Endothelial cell of umbilical vein (primary cell): ENCODE data around the gene TREX2. TPM values are rescaled to one million over a fixed set of nuclear protein-coding genes. Genes with fewer than 3 reads are reported as not detected.

Source experiments
- BruUV-seq: library from RNA; stranded (reverse); fragments of 400-500 nt; replicated peaks from 2 replicates; lab custom pipeline; 2021; lab: Mats Ljungman, UMichigan
- CTCF ChIA-PET: fragments of 300-600, 350-600 bp; sonication (Branson Sonifier 250); formaldehyde crosslinking; loops from one replicate; lab custom pipeline; 2021; ENCODE audit warnings: antibody characterized with exemption, inconsistent platforms; lab: Charles Lee
- POLR2A ChIA-PET: fragments of 300-600, 350-600 bp; sonication (Branson Sonifier 250); formaldehyde crosslinking; loops from one replicate; lab custom pipeline; 2021; ENCODE audit warnings: antibody characterized with exemption, inconsistent platforms; lab: Charles Lee
- DNase-seq: peaks from one replicate; pipeline ENCODE4 v3.0.0-alpha.2; 2011; ENCODE audit warnings: low read depth, low spot score
- FAIRE-seq: peaks from 2 replicates; lab custom pipeline; 2011; peaks lifted over from hg19 to GRCh38; lab: Jason Lieb, UNC
- H2AFZ ChIP-seq: 2 replicates; pipeline ENCODE4 v1.6.0; 2012; ENCODE audit warnings: low read depth, low read length, control low read depth, inconsistent platforms
- H3K27ac ChIP-seq: 2 replicates; pipeline ENCODE4 v1.5.1; 2011; ENCODE audit warnings: low read depth, mild to moderate bottlenecking, control low read depth, low read length, moderate library complexity; ENCODE audit not compliant: insufficient read depth
- H3K27me3 ChIP-seq, 2 experiments: 2 replicates each; pipeline versions ENCODE4 v1.6.0 to v1.6.1; 2011; ENCODE audit warnings: low read length in 2 of 2, mixed read lengths in 1 of 2; ENCODE audit not compliant: control insufficient read depth in 2 of 2, insufficient read depth in 2 of 2
- H3K36me3 ChIP-seq, 2 experiments: 2 replicates in 1 of 2; 3 replicates in 1 of 2; pipeline ENCODE4 v1.5.1; 2011; ENCODE audit warnings: low read length in 2 of 2, mild to moderate bottlenecking in 1 of 2, moderate library complexity in 1 of 2; ENCODE audit not compliant: control insufficient read depth in 2 of 2, insufficient read depth in 2 of 2; ENCODE audit errors: extremely low read depth in 1 of 2
- H3K4me1 ChIP-seq: 3 replicates; pipeline ENCODE4 v1.5.1; 2011; ENCODE audit warnings: mild to moderate bottlenecking, low read length; ENCODE audit not compliant: control insufficient read depth, insufficient read depth; ENCODE audit errors: extremely low read depth
- H3K4me2 ChIP-seq: 2 replicates; pipeline ENCODE4 v1.6.1; 2011; ENCODE audit warnings: low read length, control low read depth, mixed read lengths; ENCODE audit not compliant: insufficient read depth
- H3K4me3 ChIP-seq, 3 experiments: fragments of 200-600 bp in 1 of 3; sonication (generic), shearing (Covaris generic) in 1 of 3; replicated peaks in 1 of 3; 2 replicates each; pipeline ENCODE4 v1.5.1; 2011 to 2016; ENCODE audit warnings: control low read depth in 3 of 3, low read length in 3 of 3, mild to moderate bottlenecking in 2 of 3, inconsistent platforms in 1 of 3, low read depth in 1 of 3, moderate library complexity in 1 of 3; ENCODE audit not compliant: insufficient read depth in 1 of 3
- H3K79me2 ChIP-seq: 2 replicates; pipeline ENCODE4 v1.6.0; 2012; ENCODE audit warnings: low read length, inconsistent platforms; ENCODE audit not compliant: control insufficient read depth, insufficient read depth
- H3K9ac ChIP-seq: replicated peaks from 2 replicates; pipeline ENCODE3; 2011; ENCODE audit warnings: low read length, control low read depth; ENCODE audit not compliant: insufficient read depth; ENCODE audit errors: extremely low read depth
- H3K9me1 ChIP-seq: replicated peaks from 3 replicates; pipeline ENCODE4 v1.6.0; 2011; ENCODE audit warnings: mild to moderate bottlenecking, low read length; ENCODE audit not compliant: control insufficient read depth, insufficient read depth; ENCODE audit errors: extremely low read depth
- H3K9me3 ChIP-seq: replicated peaks from 2 replicates; pipeline ENCODE4 v1.5.1; 2012; ENCODE audit warnings: low read length, inconsistent platforms; ENCODE audit not compliant: control insufficient read depth, insufficient read depth
- H4K20me1 ChIP-seq: replicated peaks from 2 replicates; pipeline ENCODE3; 2011; ENCODE audit warnings: mild to moderate bottlenecking, low read length; ENCODE audit not compliant: control insufficient read depth, insufficient read depth; ENCODE audit errors: extremely low read depth
- EZH2 ChIP-seq: IDR thresholded peaks from 2 replicates; pipeline ENCODE4 v1.6.1; 2012; ENCODE audit warnings: borderline replicate concordance, low read depth, mild to moderate bottlenecking, moderate library complexity, low read length, inconsistent platforms; ENCODE audit not compliant: severe bottlenecking
- FOS ChIP-seq: IDR thresholded peaks from 2 replicates; pipeline ENCODE4 v1.6.1; 2011; ENCODE audit warnings: mild to moderate bottlenecking, low read length, moderate library complexity, borderline replicate concordance; ENCODE audit not compliant: insufficient read depth
- GATA2 ChIP-seq: IDR thresholded peaks from 2 replicates; pipeline ENCODE4 v1.7.0; 2011; ENCODE audit warnings: low read depth, mild to moderate bottlenecking, moderate library complexity, mixed read lengths, low read length; ENCODE audit not compliant: insufficient read length, insufficient read depth
- JUN ChIP-seq: IDR thresholded peaks from 2 replicates; pipeline ENCODE4 v1.6.1; 2011; ENCODE audit warnings: borderline replicate concordance, low read depth; ENCODE audit not compliant: insufficient read length, insufficient read depth
- MYC ChIP-seq: IDR thresholded peaks from one replicate; pipeline ENCODE4 v1.6.1; 2011; ENCODE audit warnings: mild to moderate bottlenecking, low read depth, low read length
- POLR2A ChIP-seq: IDR thresholded peaks from 2 replicates; pipeline ENCODE4 v1.6.1; 2012; ENCODE audit warnings: low read depth, mild to moderate bottlenecking, control low read depth, low read length
- POLR2AphosphoS5 ChIP-seq: IDR thresholded peaks from 2 replicates; pipeline ENCODE4 v1.6.1; 2012; ENCODE audit warnings: low read depth, mild to moderate bottlenecking, control low read depth, low read length, moderate library complexity; ENCODE audit not compliant: insufficient read depth
- dilution Hi-C: fragments of 300-500 bp; cut with MboI; formaldehyde crosslinking; loops from one replicate; pipeline ENCODE4 v1.15.0; 2019; ENCODE audit warnings: low sequenced_read_pairs; ENCODE audit not compliant: extremely low pct_ligation_motif_present
- intact Hi-C: fragments of 100-400 bp; cut with micrococcal nuclease; formaldehyde crosslinking; loops from one replicate; pipeline ENCODE4 v1.10.0; 2022
- polyA plus RNA-seq, 4 experiments: library from polyadenylated mRNA; depleted of rRNA in 3 of 4; stranded (reverse) in 3 of 4; unstranded in 1 of 4; fragments of >200 nt; gene quantifications; 2 replicates each; pipeline versions ENCODE4 v1.2.1 to v1.2.3, GENCODE V29; 2011 to 2012; ENCODE audit warnings: missing spikeins in 1 of 4
- total RNA-seq: library from RNA; stranded (reverse); gene quantifications from 2 replicates; pipeline ENCODE4 v1.2.3, GENCODE V29; 2021
- TF ChIP-seq, protein P1 (sequence below), 2 donors: IDR thresholded peaks; 1 replicate in 1 of 2; 2 replicates in 1 of 2; pipeline ENCODE4 v1.5.1; 2011; ENCODE audit warnings: low read length in 2 of 2, mild to moderate bottlenecking in 2 of 2, moderate library complexity in 2 of 2, control low read depth in 1 of 2, inconsistent platforms in 1 of 2, low read depth in 1 of 2; ENCODE audit not compliant: insufficient read depth in 1 of 2; ENCODE audit errors: extremely low read depth in 1 of 2
- TF ChIP-seq, protein P2 (sequence below): IDR thresholded peaks from 2 replicates; pipeline ENCODE4 v1.6.1; 2011; ENCODE audit not compliant: insufficient read depth, insufficient read length

TREX2 gene
- total and polyA plus RNA-seq, 2 donors (not counting 3 experiments of a cell fraction or from before 2014, with no cell fraction given): 0.82 to 0.99 TPM

DNA sequence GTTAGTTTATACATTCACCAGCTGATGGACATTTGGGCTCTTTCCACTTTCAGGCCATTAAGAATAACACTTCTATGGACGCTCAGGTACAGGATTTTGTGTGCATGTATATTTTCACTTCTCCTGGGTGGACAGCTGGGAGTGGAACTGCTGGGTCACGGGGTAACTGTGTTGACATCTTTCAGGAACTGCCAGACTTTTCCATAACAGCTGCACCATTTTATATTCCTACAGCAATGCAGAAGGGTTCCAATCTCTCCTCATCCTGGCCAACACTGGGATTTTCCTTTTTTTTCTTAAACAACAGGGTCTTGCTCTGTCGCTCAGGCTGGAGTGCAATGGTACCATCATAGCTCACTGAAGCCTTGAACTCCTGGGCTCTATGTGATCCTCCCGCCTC, 12.6 kb upstream of the TREX2 start:
- FAIRE-seq (no peak), DNase-seq (no peak)
- no peaks in the 10 kb centered on the region for H3K79me2 ChIP-seq
- H3K4me2 ChIP-seq: no peak overlapping the region
- H3K9me3 ChIP-seq: no peaks in the 10 kb centered on the region
- dilution Hi-C loops (no loop called here), intact Hi-C loops (no loop called here)
- H3K27me3 ChIP-seq: no peaks in the 10 kb centered on the region
- peaks cover 5% of the 10 kb centered on the region for H3K4me1 ChIP-seq
- POLR2A ChIA-PET: no interaction called here
- BruUV-seq: no TSS peak
- no peaks in the 10 kb centered on the region for H3K9me1 ChIP-seq
- H3K9ac ChIP-seq: no peak overlapping the region
- H3K4me3 ChIP-seq: no peak overlapping the region
- H3K36me3 ChIP-seq: no peaks in the 10 kb centered on the region
- TF ChIP-seq MYC (no peak), GATA2 (no peak), POLR2A (no peak), POLR2AphosphoS5 (no peak), FOS (no peak), JUN (no peak), EZH2 (no peak)
- TF ChIP-seq, protein P1, sequence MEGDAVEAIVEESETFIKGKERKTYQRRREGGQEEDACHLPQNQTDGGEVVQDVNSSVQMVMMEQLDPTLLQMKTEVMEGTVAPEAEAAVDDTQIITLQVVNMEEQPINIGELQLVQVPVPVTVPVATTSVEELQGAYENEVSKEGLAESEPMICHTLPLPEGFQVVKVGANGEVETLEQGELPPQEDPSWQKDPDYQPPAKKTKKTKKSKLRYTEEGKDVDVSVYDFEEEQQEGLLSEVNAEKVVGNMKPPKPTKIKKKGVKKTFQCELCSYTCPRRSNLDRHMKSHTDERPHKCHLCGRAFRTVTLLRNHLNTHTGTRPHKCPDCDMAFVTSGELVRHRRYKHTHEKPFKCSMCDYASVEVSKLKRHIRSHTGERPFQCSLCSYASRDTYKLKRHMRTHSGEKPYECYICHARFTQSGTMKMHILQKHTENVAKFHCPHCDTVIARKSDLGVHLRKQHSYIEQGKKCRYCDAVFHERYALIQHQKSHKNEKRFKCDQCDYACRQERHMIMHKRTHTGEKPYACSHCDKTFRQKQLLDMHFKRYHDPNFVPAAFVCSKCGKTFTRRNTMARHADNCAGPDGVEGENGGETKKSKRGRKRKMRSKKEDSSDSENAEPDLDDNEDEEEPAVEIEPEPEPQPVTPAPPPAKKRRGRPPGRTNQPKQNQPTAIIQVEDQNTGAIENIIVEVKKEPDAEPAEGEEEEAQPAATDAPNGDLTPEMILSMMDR (IDR thresholded peaks at IDR 0.05; ENCODE audit: extremely low read depth in 1 of 2, insufficient read depth in 1 of 2, low read depth in 1 of 2, low read length in 2 of 2): no peak
- TF ChIP-seq, protein P2, sequence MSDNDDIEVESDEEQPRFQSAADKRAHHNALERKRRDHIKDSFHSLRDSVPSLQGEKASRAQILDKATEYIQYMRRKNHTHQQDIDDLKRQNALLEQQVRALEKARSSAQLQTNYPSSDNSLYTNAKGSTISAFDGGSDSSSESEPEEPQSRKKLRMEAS: no peak
- no peak overlapping the region for H3K27ac ChIP-seq
- H2AFZ ChIP-seq: no peak overlapping the region
- H4K20me1 ChIP-seq: no peaks in the 10 kb centered on the region
- CTCF ChIA-PET: no interaction called here
